ENCODE data around the gene SHLD1.

Gene SHLD1

GRCh38 chr20:5833309-5833941 is 83.2 kb downstream of the SHLD1 start:
- no peaks in the 10 kb centered on the region for H3K27me3 ChIP-seq (ENCODE audit: control insufficient read depth, insufficient read depth, low read length)
- no peaks in the 10 kb centered on the region for H3K36me3 ChIP-seq (ENCODE audit: control insufficient read depth, insufficient read depth, low read length)
- peaks cover 14% of the 10 kb centered on the region for H3K4me1 ChIP-seq (ENCODE audit: control insufficient read depth, insufficient read depth, low read length)
- no peaks in the 10 kb centered on the region for H3K9me3 ChIP-seq (ENCODE audit: control insufficient read depth, low read length)
- H3K9ac ChIP-seq (ENCODE audit: low read length) = no peak overlapping the region
- no peak overlapping the region for H3K4me3 ChIP-seq (ENCODE audit: low read length)

GRCh38 chr20:5834436-5835005 is 84.3 kb downstream of the SHLD1 start:
- Histone ChIP-seq H3K36me3 (ENCODE audit: control insufficient read depth, insufficient read depth, low read length) (no peaks in the 10 kb centered on the region), H3K9me3 (ENCODE audit: control insufficient read depth, low read length) (no peaks in the 10 kb centered on the region), H3K27me3 (ENCODE audit: control insufficient read depth, insufficient read depth, low read length) (no peaks in the 10 kb centered on the region), H3K4me1 (ENCODE audit: control insufficient read depth, insufficient read depth, low read length) (peaks cover 14% of the 10 kb centered on the region), H3K4me3 (ENCODE audit: low read length) (no peak overlapping the region), H3K9ac (ENCODE audit: low read length) (no peak overlapping the region)

GRCh38 chr20:5835321-5835821 is 85.2 kb downstream of the SHLD1 start:
- H3K9ac ChIP-seq (ENCODE audit: low read length) = no peak overlapping the region

GRCh38 chr20:5835871-5836270 is 85.7 kb downstream of the SHLD1 start:
- Histone ChIP-seq H3K4me3 (ENCODE audit: low read length) (no peak overlapping the region), H3K9ac (ENCODE audit: low read length) (no peak overlapping the region), H3K27me3 (ENCODE audit: control insufficient read depth, insufficient read depth, low read length) (no peaks in the 10 kb centered on the region)

More at GRCh38 chr20:5835321-5835821, 85.2 kb downstream of the SHLD1 start:
- no peaks in the 10 kb centered on the region for H3K9me3 ChIP-seq (ENCODE audit: control insufficient read depth, low read length)
- H3K27me3 ChIP-seq (ENCODE audit: control insufficient read depth, insufficient read depth, low read length) = no peaks in the 10 kb centered on the region
- H3K36me3 ChIP-seq (ENCODE audit: control insufficient read depth, insufficient read depth, low read length) = no peaks in the 10 kb centered on the region
- no peak overlapping the region for H3K4me3 ChIP-seq (ENCODE audit: low read length)
- H3K4me1 ChIP-seq (ENCODE audit: control insufficient read depth, insufficient read depth, low read length) = peaks cover 14% of the 10 kb centered on the region

GRCh38 chr20:5836569-5836968 is 86.4 kb downstream of the SHLD1 start:
- H3K27me3 ChIP-seq (ENCODE audit: control insufficient read depth, insufficient read depth, low read length) = no peaks in the 10 kb centered on the region
- no peaks in the 10 kb centered on the region for H3K36me3 ChIP-seq (ENCODE audit: control insufficient read depth, insufficient read depth, low read length)
- H3K9ac ChIP-seq (ENCODE audit: low read length) = no peak overlapping the region
- H3K9me3 ChIP-seq (ENCODE audit: control insufficient read depth, low read length) = no peaks in the 10 kb centered on the region
- no peak overlapping the region for H3K4me3 ChIP-seq (ENCODE audit: low read length)
- H3K4me1 ChIP-seq (ENCODE audit: control insufficient read depth, insufficient read depth, low read length) = peaks cover 14% of the 10 kb centered on the region

More at GRCh38 chr20:5835871-5836270, 85.7 kb downstream of the SHLD1 start:
- H3K36me3 ChIP-seq (ENCODE audit: control insufficient read depth, insufficient read depth, low read length) = no peaks in the 10 kb centered on the region
- peaks cover 14% of the 10 kb centered on the region for H3K4me1 ChIP-seq (ENCODE audit: control insufficient read depth, insufficient read depth, low read length)
- H3K9me3 ChIP-seq (ENCODE audit: control insufficient read depth, low read length) = no peaks in the 10 kb centered on the region

- H3K36me3 ChIP-seq (ENCODE audit: control insufficient read depth, insufficient read depth, low read length) = no peaks in the 10 kb centered on the region
- H3K9me3 ChIP-seq (ENCODE audit: control insufficient read depth, low read length) = no peaks in the 10 kb centered on the region
- no peak overlapping the region for H3K4me3 ChIP-seq (ENCODE audit: low read length)
- H3K27me3 ChIP-seq (ENCODE audit: control insufficient read depth, insufficient read depth, low read length) = no peaks in the 10 kb centered on the region
- peaks cover 18% of the 10 kb centered on the region for H3K4me1 ChIP-seq (ENCODE audit: control insufficient read depth, insufficient read depth, low read length)
- H3K9ac ChIP-seq (ENCODE audit: low read length) = no peak overlapping the region
These were observed 90.3 kb downstream of the SHLD1 start for GRCh38 chr20:5840411-5841002.

- H3K9ac ChIP-seq (ENCODE audit: low read length) = no peak overlapping the region
- H3K4me3 ChIP-seq (ENCODE audit: low read length) = no peak overlapping the region
- no peaks in the 10 kb centered on the region for H3K27me3 ChIP-seq (ENCODE audit: control insufficient read depth, insufficient read depth, low read length)
- H3K36me3 ChIP-seq (ENCODE audit: control insufficient read depth, insufficient read depth, low read length) = no peaks in the 10 kb centered on the region
- no peaks in the 10 kb centered on the region for H3K9me3 ChIP-seq (ENCODE audit: control insufficient read depth, low read length)
- H3K4me1 ChIP-seq (ENCODE audit: control insufficient read depth, insufficient read depth, low read length) = peaks cover 19% of the 10 kb centered on the region
These were observed 91.3 kb downstream of the SHLD1 start for GRCh38 chr20:5841522-5841921.

GRCh38 chr20:5842465-5842864 is 92.3 kb downstream of the SHLD1 start:
- H3K4me3 ChIP-seq (ENCODE audit: low read length) = no peak overlapping the region

GRCh38 chr20:5843054-5843592 is 92.9 kb downstream of the SHLD1 start:
- H3K4me1 ChIP-seq (ENCODE audit: control insufficient read depth, insufficient read depth, low read length) = peaks cover 23% of the 10 kb centered on the region
- no peak overlapping the region for H3K4me3 ChIP-seq (ENCODE audit: low read length)

More at GRCh38 chr20:5842465-5842864, 92.3 kb downstream of the SHLD1 start:
- Histone ChIP-seq H3K9me3 (ENCODE audit: control insufficient read depth, low read length) (no peaks in the 10 kb centered on the region), H3K4me1 (ENCODE audit: control insufficient read depth, insufficient read depth, low read length) (peaks cover 23% of the 10 kb centered on the region), H3K9ac (ENCODE audit: low read length) (no peak overlapping the region), H3K27me3 (ENCODE audit: control insufficient read depth, insufficient read depth, low read length) (no peaks in the 10 kb centered on the region), H3K36me3 (ENCODE audit: control insufficient read depth, insufficient read depth, low read length) (no peaks in the 10 kb centered on the region)

GRCh38 chr20:5844063-5844681 is 94.0 kb downstream of the SHLD1 start:
- no peaks in the 10 kb centered on the region for H3K27me3 ChIP-seq (ENCODE audit: control insufficient read depth, insufficient read depth, low read length)
- H3K9me3 ChIP-seq (ENCODE audit: control insufficient read depth, low read length) = no peaks in the 10 kb centered on the region
- no peaks in the 10 kb centered on the region for H3K36me3 ChIP-seq (ENCODE audit: control insufficient read depth, insufficient read depth, low read length)
- H3K9ac ChIP-seq (ENCODE audit: low read length) = no peak overlapping the region
- H3K4me1 ChIP-seq (ENCODE audit: control insufficient read depth, insufficient read depth, low read length) = peaks cover 23% of the 10 kb centered on the region
- no peak overlapping the region for H3K4me3 ChIP-seq (ENCODE audit: low read length)

More at GRCh38 chr20:5843054-5843592, 92.9 kb downstream of the SHLD1 start:
- Histone ChIP-seq H3K9me3 (ENCODE audit: control insufficient read depth, low read length) (no peaks in the 10 kb centered on the region), H3K27me3 (ENCODE audit: control insufficient read depth, insufficient read depth, low read length) (no peaks in the 10 kb centered on the region), H3K36me3 (ENCODE audit: control insufficient read depth, insufficient read depth, low read length) (no peaks in the 10 kb centered on the region), H3K9ac (ENCODE audit: low read length) (no peak overlapping the region)

GRCh38 chr20:5845681-5846615 is 95.7 kb downstream of the SHLD1 start:
- Histone ChIP-seq H3K4me3 (ENCODE audit: low read length) (no peak overlapping the region), H3K4me1 (ENCODE audit: control insufficient read depth, insufficient read depth, low read length) (peaks cover 23% of the 10 kb centered on the region), H3K36me3 (ENCODE audit: control insufficient read depth, insufficient read depth, low read length) (no peaks in the 10 kb centered on the region), H3K27me3 (ENCODE audit: control insufficient read depth, insufficient read depth, low read length) (no peaks in the 10 kb centered on the region), H3K9ac (ENCODE audit: low read length) (no peak overlapping the region), H3K9me3 (ENCODE audit: control insufficient read depth, low read length) (no peaks in the 10 kb centered on the region)

All from mucosa of stomach (tissue), 1 donor.